ENCODE results near the gene CLSTN1. TPM values are rescaled to one million over a fixed set of nuclear protein-coding genes. Genes with fewer than 3 reads are reported as not detected.
"Not testable (repeated sequence)": the region's sequence is repeated elsewhere in the genome, so short reads cannot be mapped to it uniquely, and the experiment has no call there.

Gene CLSTN1
- polyA plus RNA-seq, 3 donors = 5.2 to 25.2 (median 5.3) TPM

- H3K27ac Mint-ChIP-seq = no peak overlapping the region
- intact Hi-C loops (cut with micrococcal nuclease) = no loop called here
- Histone ChIP-seq H4K20me1 (ENCODE audit: insufficient read depth, low read length) (peaks cover 9% of the 10 kb centered on the region), H3K79me2 (ENCODE audit: insufficient read depth, low read length) (peaks cover 6% of the 10 kb centered on the region), H3K27ac (ENCODE audit: low read depth in 1 of 2, low read length in 2 of 2) (no peak overlapping the region), H3K9ac (ENCODE audit: insufficient read depth, low read length, poor library complexity, severe bottlenecking) (no peak overlapping the region), H3K4me2 (replicated peaks; ENCODE audit: extremely low read depth, low read length, poor library complexity, severe bottlenecking) (no peak overlapping the region), H3K9me3 (replicated peaks in 1 of 2; ENCODE audit: control insufficient read depth in 1 of 2, insufficient read depth in 1 of 2, low read length in 2 of 2) (no peaks in the 10 kb centered on the region), H3K36me3 (replicated peaks in 1 of 2; ENCODE audit: control insufficient read depth in 1 of 2, insufficient read depth in 2 of 2, low read length in 2 of 2) (peaks cover 27 to 73% of the 10 kb centered on the region in 2 donors), H3K4me3 (replicated peaks in 1 of 3; ENCODE audit: low read depth in 2 of 3, low read length in 3 of 3) (no peak overlapping the region), H3K27me3 (ENCODE audit: control insufficient read depth in 2 of 2, insufficient read depth in 2 of 2, low read length in 2 of 2) (no peaks in the 10 kb centered on the region), H3K4me1 (ENCODE audit: control insufficient read depth in 1 of 2, insufficient read depth in 2 of 2, low read length in 2 of 2) (no peaks in the 10 kb centered on the region), H2AFZ (ENCODE audit: insufficient read depth, low read depth, low read length, poor library complexity, severe bottlenecking) (no peak overlapping the region)
- H3K27me3 Mint-ChIP-seq (ENCODE audit: low read depth in 3 of 3) = peaks cover 0 to 2% (median 0%) of the 10 kb centered on the region in 3 donors
- H3K36me3 Mint-ChIP-seq = peaks cover 57 to 72% of the 10 kb centered on the region in 2 donors
- no peaks in the 10 kb centered on the region for H3K9me3 Mint-ChIP-seq
- DNase-seq = no peak
- WGBS (ENCODE audit: insufficient coverage) = 100% methylated on average over 1 of the region's 3 CpGs
- H3K4me3 Mint-ChIP-seq = no peak overlapping the region
- no peaks in the 10 kb centered on the region for H3K4me1 Mint-ChIP-seq
- TF ChIP-seq CTCF (IDR thresholded peaks at IDR 0.05) = no peak
Observed at GRCh38 chr1:9751971-9752370, 71.8 kb downstream of the CLSTN1 start.

GRCh38 chr1:9749361-9749760 lies 74.4 kb downstream of the CLSTN1 start:
- Histone ChIP-seq H3K4me2 (replicated peaks; ENCODE audit: extremely low read depth, low read length, poor library complexity, severe bottlenecking) (no peak overlapping the region), H4K20me1 (ENCODE audit: insufficient read depth, low read length) (no peaks in the 10 kb centered on the region), H3K4me1 (ENCODE audit: control insufficient read depth in 1 of 2, insufficient read depth in 2 of 2, low read length in 2 of 2) (no peaks in the 10 kb centered on the region), H3K9me3 (replicated peaks in 1 of 2; ENCODE audit: control insufficient read depth in 1 of 2, insufficient read depth in 1 of 2, low read length in 2 of 2) (no peaks in the 10 kb centered on the region), H3K4me3 (replicated peaks in 1 of 3; ENCODE audit: low read depth in 2 of 3, low read length in 3 of 3) (no peak overlapping the region), H3K9ac (ENCODE audit: insufficient read depth, low read length, poor library complexity, severe bottlenecking) (no peak overlapping the region), H3K27ac (ENCODE audit: low read depth in 1 of 2, low read length in 2 of 2) (no peak overlapping the region), H2AFZ (ENCODE audit: insufficient read depth, low read depth, low read length, poor library complexity, severe bottlenecking) (no peak overlapping the region), H3K27me3 (ENCODE audit: control insufficient read depth in 2 of 2, insufficient read depth in 2 of 2, low read length in 2 of 2) (no peaks in the 10 kb centered on the region), H3K36me3 (replicated peaks in 1 of 2; ENCODE audit: control insufficient read depth in 1 of 2, insufficient read depth in 2 of 2, low read length in 2 of 2) (peaks cover 38 to 87% of the 10 kb centered on the region in 2 donors), H3K79me2 (ENCODE audit: insufficient read depth, low read length) (no peaks in the 10 kb centered on the region)
- H3K4me3 Mint-ChIP-seq = no peak overlapping the region
- H3K9me3 Mint-ChIP-seq = no peaks in the 10 kb centered on the region
- no peaks in the 10 kb centered on the region for H3K4me1 Mint-ChIP-seq
- no peak overlapping the region for H3K27ac Mint-ChIP-seq
- no peak for DNase-seq
- no peak for TF ChIP-seq CTCF (IDR thresholded peaks at IDR 0.05)
- intact Hi-C loops (cut with micrococcal nuclease) = no loop called here
- 97% methylated on average over 13 of the region's 14 CpGs for WGBS (ENCODE audit: insufficient coverage)
- peaks cover 56 to 74% of the 10 kb centered on the region in 2 donors for H3K36me3 Mint-ChIP-seq
- H3K27me3 Mint-ChIP-seq (ENCODE audit: low read depth in 3 of 3) = peaks cover 0 to 2% (median 0%) of the 10 kb centered on the region in 3 donors

- intact Hi-C loops (cut with micrococcal nuclease); H3K9me3 Mint-ChIP-seq; H3K4me3 Mint-ChIP-seq; H3K27me3 ChIP-seq (ENCODE audit: control insufficient read depth in 2 of 2, insufficient read depth in 2 of 2, low read length in 2 of 2); H3K4me2 ChIP-seq (replicated peaks; ENCODE audit: extremely low read depth, low read length, poor library complexity, severe bottlenecking); H3K27me3 Mint-ChIP-seq (ENCODE audit: low read depth in 3 of 3); H3K4me1 Mint-ChIP-seq; H3K27ac Mint-ChIP-seq; DNase-seq; H3K9ac ChIP-seq (ENCODE audit: insufficient read depth, low read length, poor library complexity, severe bottlenecking); H3K27ac ChIP-seq (ENCODE audit: low read depth in 1 of 2, low read length in 2 of 2); H3K9me3 ChIP-seq (replicated peaks in 1 of 2; ENCODE audit: control insufficient read depth in 1 of 2, insufficient read depth in 1 of 2, low read length in 2 of 2); H4K20me1 ChIP-seq (ENCODE audit: insufficient read depth, low read length); H3K4me3 ChIP-seq (replicated peaks in 1 of 3; ENCODE audit: low read depth in 2 of 3, low read length in 3 of 3); H3K79me2 ChIP-seq (ENCODE audit: insufficient read depth, low read length); H2AFZ ChIP-seq (ENCODE audit: insufficient read depth, low read depth, low read length, poor library complexity, severe bottlenecking); H3K4me1 ChIP-seq (ENCODE audit: control insufficient read depth in 1 of 2, insufficient read depth in 2 of 2, low read length in 2 of 2): not testable (repeated sequence)
- peaks cover 45 to 87% of the 10 kb centered on the region in 2 donors for H3K36me3 ChIP-seq (replicated peaks in 1 of 2; ENCODE audit: control insufficient read depth in 1 of 2, insufficient read depth in 2 of 2, low read length in 2 of 2)
- peaks cover 65 to 74% of the 10 kb centered on the region in 2 donors for H3K36me3 Mint-ChIP-seq
- 100% methylated on average over 1 of the region's 9 CpGs for WGBS (ENCODE audit: insufficient coverage)
Observed at GRCh38 chr1:9748391-9748790, 75.4 kb downstream of the CLSTN1 start.

Data from CD14-positive monocyte (primary cell).